H1 (cell line): Measurements from ENCODE around the gene MIA3. TPM values are rescaled to one million over a fixed set of nuclear protein-coding genes. Genes with fewer than 3 reads are reported as not detected.

Experiments used
- CTCF ChIA-PET: fragments of 300-600 bp; sonication (Branson Sonifier 250); formaldehyde crosslinking; loops from one replicate; lab custom pipeline; 2021; ENCODE audit not compliant: partially characterized antibody; lab: Charles Lee
- POLR2A ChIA-PET: fragments of 300-600 bp; sonication (Branson Sonifier 250); formaldehyde crosslinking; loops from one replicate; lab custom pipeline; 2021; ENCODE audit warnings: inconsistent platforms; ENCODE audit not compliant: partially characterized antibody; lab: Charles Lee
- DNase-seq, 2 experiments: peaks; one replicate each; pipeline versions ENCODE4 v3.0.0 to v3.0.0-alpha.2; 2010 to 2022; ENCODE audit warnings: low spot score in 2 of 2, low read depth in 1 of 2, mixed read lengths in 1 of 2
- FAIRE-seq: peaks from 2 replicates; lab custom pipeline; 2011; peaks lifted over from hg19 to GRCh38; lab: Jason Lieb, UNC
- H2AFZ ChIP-seq: 2 replicates; pipeline ENCODE4 v1.8.1; 2012; ENCODE audit warnings: low read length, inconsistent platforms
- H2AK5ac ChIP-seq: 2 replicates; pipeline ENCODE4 v1.6.1; 2013; ENCODE audit warnings: low read depth, low read length
- H2BK120ac ChIP-seq: replicated peaks from 2 replicates; pipeline ENCODE3; 2013; ENCODE audit warnings: low read depth, low read length, inconsistent platforms
- H2BK12ac ChIP-seq: 2 replicates; pipeline ENCODE4 v1.6.1; 2013; ENCODE audit warnings: low read depth, low read length
- H2BK15ac ChIP-seq: 2 replicates; pipeline ENCODE4 v1.6.1; 2013; ENCODE audit warnings: low read length
- H2BK20ac ChIP-seq: 2 replicates; pipeline ENCODE4 v1.6.1; 2013; ENCODE audit warnings: low read length
- H2BK5ac ChIP-seq: 2 replicates; pipeline ENCODE4 v1.6.1; 2013; ENCODE audit warnings: low read depth, low read length
- H3K14ac ChIP-seq: 2 replicates; pipeline ENCODE4 v1.6.1; 2013; ENCODE audit warnings: inconsistent platforms; ENCODE audit not compliant: insufficient read length
- H3K18ac ChIP-seq: 2 replicates; pipeline ENCODE4 v1.6.1; 2013; ENCODE audit warnings: low read length; ENCODE audit errors: extremely low read depth
- H3K23ac ChIP-seq: 2 replicates; pipeline ENCODE4 v1.6.1; 2013; ENCODE audit warnings: inconsistent platforms; ENCODE audit not compliant: insufficient read length
- H3K23me2 ChIP-seq: 2 replicates; pipeline ENCODE4 v1.6.1; 2013; ENCODE audit warnings: low read depth, low read length
- H3K27ac ChIP-seq: 2 replicates; pipeline ENCODE4 v1.6.1; 2011; ENCODE audit warnings: low read depth, low read length, inconsistent platforms
- H3K27me3 ChIP-seq, 4 experiments: replicated peaks in 1 of 4; 1 replicate in 1 of 4; 2 replicates in 3 of 4; pipeline versions ENCODE4 v1.6.1 to v1.8.1; 2011 to 2013; ENCODE audit warnings: low read length in 3 of 4, mild to moderate bottlenecking in 3 of 4, inconsistent platforms in 2 of 4, mixed read lengths in 2 of 4, moderate library complexity in 1 of 4; ENCODE audit not compliant: control insufficient read depth in 3 of 4, insufficient read depth in 3 of 4; ENCODE audit errors: extremely low read depth in 1 of 4
- H3K36me3 ChIP-seq, 4 experiments: 2 replicates each; pipeline versions ENCODE4 v1.6.1 to v1.8.1; 2011 to 2013; ENCODE audit warnings: mild to moderate bottlenecking in 4 of 4, low read length in 3 of 4, moderate library complexity in 2 of 4, control low read depth in 1 of 4, inconsistent platforms in 1 of 4; ENCODE audit not compliant: insufficient read depth in 4 of 4, control insufficient read depth in 2 of 4
- H3K4ac ChIP-seq: replicated peaks from 2 replicates; pipeline ENCODE3; 2013; ENCODE audit warnings: low read length, low read depth, mixed read lengths, inconsistent platforms; ENCODE audit not compliant: insufficient read length
- H3K4me1 ChIP-seq, 4 experiments: replicated peaks in 1 of 4; 1 replicate in 1 of 4; 2 replicates in 3 of 4; pipeline versions ENCODE4 v1.6.1 to v1.8.1; 2011 to 2013; ENCODE audit warnings: low read length in 3 of 4, inconsistent platforms in 2 of 4, mixed read lengths in 1 of 4; ENCODE audit not compliant: insufficient read depth in 4 of 4, control insufficient read depth in 3 of 4
- H3K4me2 ChIP-seq, 2 experiments: 2 replicates each; pipeline versions ENCODE4 v1.6.1 to v1.8.1; 2011 to 2013; ENCODE audit warnings: low read depth in 2 of 2, low read length in 2 of 2, control low read depth in 1 of 2, inconsistent platforms in 1 of 2, mild to moderate bottlenecking in 1 of 2; ENCODE audit not compliant: insufficient read depth in 1 of 2
- H3K4me3 ChIP-seq, 4 experiments: fragments of 200-600, 300-600 bp in 1 of 4; sonication (generic), shearing (Covaris generic), sonication (Bioruptor Twin) in 1 of 4; 2 replicates each; pipeline versions ENCODE4 v1.5.1 to v1.8.1; 2011 to 2016; ENCODE audit warnings: low read length in 4 of 4, low read depth in 3 of 4, control low read depth in 2 of 4, inconsistent platforms in 2 of 4, mild to moderate bottlenecking in 2 of 4, mixed read lengths in 1 of 4, moderate library complexity in 1 of 4; ENCODE audit not compliant: insufficient read depth in 2 of 4; ENCODE audit errors: extremely low read depth in 1 of 4
- H3K56ac ChIP-seq: replicated peaks from 2 replicates; pipeline ENCODE3; 2013; ENCODE audit warnings: low read depth, mild to moderate bottlenecking, mixed read lengths, low read length, inconsistent platforms; ENCODE audit not compliant: insufficient read length
- H3K79me1 ChIP-seq: 2 replicates; pipeline ENCODE4 v1.6.1; 2013; ENCODE audit warnings: low read depth, low read length, control low read depth
- H3K79me2 ChIP-seq, 2 experiments: 2 replicates each; pipeline versions ENCODE4 v1.6.1 to v1.8.1; 2012 to 2013; ENCODE audit warnings: low read length in 2 of 2, mild to moderate bottlenecking in 2 of 2, inconsistent platforms in 1 of 2; ENCODE audit not compliant: insufficient read depth in 2 of 2, control insufficient read depth in 1 of 2
- H3K9ac ChIP-seq, 4 experiments: replicated peaks in 1 of 4; 1 replicate in 1 of 4; 2 replicates in 3 of 4; pipeline versions ENCODE4 v1.6.1 to v1.8.1; 2011 to 2013; ENCODE audit warnings: low read depth in 3 of 4, low read length in 3 of 4, control low read depth in 2 of 4, mild to moderate bottlenecking in 2 of 4, moderate library complexity in 2 of 4, inconsistent platforms in 1 of 4; ENCODE audit errors: extremely low read depth in 1 of 4
- H3K9me3 ChIP-seq, 2 experiments: 2 replicates each; pipeline versions ENCODE4 v1.6.1 to v1.8.1; 2012 to 2013; ENCODE audit warnings: mild to moderate bottlenecking in 2 of 2, moderate library complexity in 2 of 2, control low read depth in 1 of 2, inconsistent platforms in 1 of 2, low read depth in 1 of 2, low read length in 1 of 2, mixed read lengths in 1 of 2; ENCODE audit not compliant: insufficient read depth in 2 of 2
- H4K20me1 ChIP-seq, 2 experiments: replicated peaks in 1 of 2; 2 replicates each; pipeline versions ENCODE3 to v1.8.1; 2011 to 2013; ENCODE audit warnings: inconsistent platforms in 2 of 2, low read length in 2 of 2, mild to moderate bottlenecking in 1 of 2; ENCODE audit not compliant: insufficient read depth in 2 of 2, control insufficient read depth in 1 of 2
- H4K5ac ChIP-seq: 2 replicates; pipeline ENCODE4 v1.6.1; 2013; ENCODE audit warnings: low read length, low read depth, mixed read lengths, inconsistent platforms; ENCODE audit not compliant: insufficient read length
- H4K8ac ChIP-seq: 2 replicates; pipeline ENCODE4 v1.8.0; 2013; ENCODE audit warnings: mild to moderate bottlenecking, moderate library complexity, low read length, inconsistent platforms; ENCODE audit not compliant: insufficient read depth; ENCODE audit errors: extremely low read depth
- H4K91ac ChIP-seq: replicated peaks from 2 replicates; pipeline ENCODE3; 2013; ENCODE audit warnings: low read length, mixed read lengths, inconsistent platforms; ENCODE audit not compliant: insufficient read length
- BCL11A ChIP-seq, 2 experiments: IDR thresholded peaks; one replicate each; pipeline ENCODE4 v1.6.1; 2011; ENCODE audit warnings: low read depth in 2 of 2, low read length in 2 of 2, mild to moderate bottlenecking in 2 of 2
- EP300 ChIP-seq, 2 experiments: IDR thresholded peaks; 1 replicate in 1 of 2; 2 replicates in 1 of 2; pipeline ENCODE4 v1.6.1; 2011 to 2012; ENCODE audit warnings: low read depth in 2 of 2, low read length in 2 of 2, mild to moderate bottlenecking in 2 of 2, borderline replicate concordance in 1 of 2, inconsistent platforms in 1 of 2, moderate library complexity in 1 of 2
- GTF2F1 ChIP-seq: IDR thresholded peaks from 2 replicates; pipeline ENCODE4 v1.6.1; 2012; ENCODE audit warnings: low read depth, low read length, improper control_type of control experiment, borderline replicate concordance
- HDAC6 ChIP-seq: IDR thresholded peaks from one replicate; pipeline ENCODE4 v1.7.1; 2012; ENCODE audit warnings: low read depth, mild to moderate bottlenecking, inconsistent platforms, low read length, moderate library complexity
- KDM4A ChIP-seq: IDR thresholded peaks from one replicate; pipeline ENCODE4 v1.7.1; 2012; ENCODE audit warnings: low read depth, mild to moderate bottlenecking, moderate library complexity, low read length, inconsistent platforms; ENCODE audit not compliant: severe bottlenecking
- PHF8 ChIP-seq: fragments of 200-600 bp; sonication (generic); conservative IDR thresholded peaks from 2 replicates; pipeline ENCODE4 v1.7.1; 2012; ENCODE audit warnings: low read depth, mild to moderate bottlenecking, inconsistent platforms, low read length, moderate library complexity
- SIX5 ChIP-seq: IDR thresholded peaks from 2 replicates; pipeline ENCODE4 v1.6.1; 2011; ENCODE audit warnings: mild to moderate bottlenecking, low read depth, low read length
- SP1 ChIP-seq: IDR thresholded peaks from 2 replicates; pipeline ENCODE4 v1.6.1; 2011; ENCODE audit warnings: low read depth, low read length
- TEAD4 ChIP-seq: IDR thresholded peaks from 2 replicates; pipeline ENCODE4 v1.6.1; 2012; ENCODE audit warnings: low read depth, low read length, inconsistent platforms, mixed read lengths
- ZNF274 ChIP-seq: IDR thresholded peaks from 2 replicates; pipeline ENCODE4 v1.7.0; 2012; ENCODE audit warnings: low read length, borderline replicate concordance; ENCODE audit errors: extremely low read depth
- WGBS, 2 experiments: shearing (Covaris generic) in 1 of 2; methylation state at CpG; one replicate each; pipeline versions ENCODE4 v1.1.6 to v1.1.7; 2013 to 2015; ENCODE audit warnings: low lambda C conversion rate in 2 of 2, mixed read lengths in 2 of 2, inconsistent platforms in 1 of 2, low coverage in 1 of 2, missing lambda C conversion rate in 1 of 2; ENCODE audit not compliant: insufficient replicate concordance in 2 of 2, insufficient coverage in 1 of 2, insufficient read length in 1 of 2; ENCODE audit errors: extremely low coverage in 1 of 2, missing lambda C conversion rate in 1 of 2; 5-methylcytosine and 5-hydroxymethylcytosine counted together
- polyA plus RNA-seq, 7 experiments: library from polyadenylated mRNA; depleted of rRNA in 3 of 7; stranded (reverse) in 5 of 7; unstranded in 2 of 7; fragments of >200 nt in 5 of 7; fragments of 200-250 nt in 2 of 7; gene quantifications; 1 replicate in 5 of 7; 2 replicates in 1 of 7; 4 replicates in 1 of 7; pipeline versions ENCODE4 v1.2.1 to v1.2.3, GENCODE V29; 2011 to 2013; ENCODE audit warnings: missing spikeins in 2 of 7, mixed read lengths in 2 of 7
- total RNA-seq: library from RNA; stranded (reverse); fragmentation: NEBNext Ultra II Directional; extraction: Animal tissue kit (Norgen Biotek cat#: 25700); gene quantifications from 2 replicates; pipeline ENCODE4 v1.2.1, GENCODE V29; 2021

The MIA3 gene
- total and polyA plus RNA-seq, 2 of the 8 experiments (the other 6 are each of a cell fraction or from before 2014, with no cell fraction given): 69.0 to 105 TPM

DNA sequence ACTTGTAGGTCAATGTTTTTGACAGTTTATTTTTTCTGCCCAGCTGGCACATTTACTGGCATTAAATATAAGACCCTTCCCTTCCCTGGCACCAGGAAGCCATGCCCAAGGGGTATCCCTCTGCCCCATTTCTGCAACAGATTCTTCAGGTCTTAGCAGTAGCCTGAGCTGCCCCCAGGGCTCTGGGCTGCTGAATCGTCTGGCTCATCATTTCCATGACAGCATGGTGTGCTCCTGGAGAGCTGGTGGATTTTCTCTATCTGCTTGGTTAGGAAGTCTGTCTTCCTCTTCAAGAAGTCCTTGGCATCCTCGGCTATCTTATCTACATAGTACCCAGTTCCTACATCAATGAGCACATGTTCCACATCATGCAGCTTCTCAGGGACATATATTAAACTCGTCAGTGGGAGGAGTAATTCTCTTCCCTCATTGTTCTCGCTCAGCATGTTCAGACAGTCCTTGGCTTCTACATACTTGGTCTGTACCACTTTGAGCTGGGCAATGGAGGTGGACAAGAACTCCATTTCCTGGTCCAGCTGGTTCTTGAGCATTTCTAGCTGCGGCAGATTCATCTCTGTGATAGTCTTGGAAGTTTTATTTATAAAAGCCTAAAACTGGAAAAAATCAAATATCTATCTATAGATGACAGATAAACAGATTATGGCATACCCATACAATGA lies 23.5 kb downstream of the MIA3 start:
- no peak for FAIRE-seq
- WGBS, 2 experiments: 87% methylated on average over 5 of the region's 5 CpGs; no CpG with 5 or more reads in 1 of the 2 experiments

More for the DNA sequence above, 23.5 kb downstream of the MIA3 start:
- Histone ChIP-seq H2BK15ac (no peak overlapping the region), H4K20me1 (peaks cover 0 to 3% of the 10 kb centered on the region in 2 experiments), H3K4me3 (no peak overlapping the region), H4K91ac (no peak overlapping the region), H3K18ac (no peak overlapping the region), H3K56ac (no peak overlapping the region), H2AFZ (no peak overlapping the region), H3K27ac (no peak overlapping the region), H2BK5ac (no peak overlapping the region), H3K4me2 (no peak overlapping the region), H3K23me2 (peaks cover 6% of the 10 kb centered on the region), H3K14ac (no peak overlapping the region), H3K79me2 (peaks cover 0 to 13% of the 10 kb centered on the region in 2 experiments; a peak in 2 of 4 replicates), H2AK5ac (no peak overlapping the region), H2BK12ac (no peak overlapping the region), H3K9me3 (no peaks in the 10 kb centered on the region; a peak in 1 of 4 replicates), H3K36me3 (peaks cover 0 to 6% (median 1%) of the 10 kb centered on the region in 4 experiments; a peak in 2 of 8 replicates), H3K4ac (no peak overlapping the region), H2BK20ac (no peak overlapping the region), H3K23ac (no peak overlapping the region)
- no peak for DNase-seq
- POLR2A ChIA-PET: interaction anchor here (1.6 kb wide), 1 partner anchor 176 kb away, joined by 3 read pairs; no protein-coding TSS in a partner anchor
- no peak for TF ChIP-seq SP1
- TF ChIP-seq SIX5: no peak
- TF ChIP-seq ZNF274: no peak
- no peak for TF ChIP-seq PHF8
- TF ChIP-seq HDAC6: no peak
- TF ChIP-seq EP300 (IDR thresholded peaks at IDR 0.05; ENCODE audit: borderline replicate concordance in 1 of 2, low read depth in 2 of 2, low read length in 2 of 2): no peak
- TF ChIP-seq BCL11A (IDR thresholded peaks at IDR 0.05; ENCODE audit: low read depth in 2 of 2, low read length in 2 of 2): no peak
- no peak for TF ChIP-seq TEAD4
- TF ChIP-seq GTF2F1: no peak
- no peak for TF ChIP-seq KDM4A
- TF ChIP-seq, all 59 proteins: peak for 0
- no peaks in the 10 kb centered on the region for H3K27me3 ChIP-seq
- no peak overlapping the region for H4K5ac ChIP-seq
- H2BK120ac ChIP-seq: no peak overlapping the region
- no peak overlapping the region for H3K9ac ChIP-seq
- CTCF ChIA-PET: interaction anchor here (1.1 to 1.3 kb wide), 2 partner anchors 20 to 175 kb away, joined by 3 read pairs; no protein-coding TSS in a partner anchor
- no peaks in the 10 kb centered on the region; the same call in 1 of the 2 replicates for H3K79me1 ChIP-seq
- H3K4me1 ChIP-seq: no peaks in the 10 kb centered on the region; a peak in 1 of 7 replicates
- H4K8ac ChIP-seq: no peak overlapping the region
